Mesenchymal stem cell (in vitro differentiated cells and primary cell): ENCODE measurements around the gene IGSF21.

ENCODE experiments used
- DNase-seq: peaks from one replicate; pipeline ENCODE4 v3.0.0-alpha.2; 2013
- H2AFZ ChIP-seq: one replicate; pipeline ENCODE4 v1.6.1; 2013; ENCODE audit warnings: low read depth, mild to moderate bottlenecking, control low read depth, inconsistent platforms, low read length, moderate library complexity
- H2AK5ac ChIP-seq: 2 replicates; pipeline ENCODE4 v1.6.1; 2013; ENCODE audit warnings: low read length, moderate library complexity, mild to moderate bottlenecking, inconsistent platforms; ENCODE audit not compliant: severe bottlenecking
- H2BK120ac ChIP-seq: one replicate; pipeline ENCODE4 v1.6.1; 2013; ENCODE audit warnings: low read depth, mild to moderate bottlenecking, inconsistent platforms, low read length, moderate library complexity
- H2BK12ac ChIP-seq, 2 experiments: one replicate each; pipeline ENCODE4 v1.6.1; 2013; ENCODE audit warnings: inconsistent platforms in 2 of 2, low read length in 2 of 2, mild to moderate bottlenecking in 2 of 2, moderate library complexity in 2 of 2, control low read depth in 1 of 2
- H2BK15ac ChIP-seq: one replicate; pipeline ENCODE4 v1.6.1; 2013; ENCODE audit warnings: mild to moderate bottlenecking, low read depth, inconsistent platforms; ENCODE audit not compliant: poor library complexity, severe bottlenecking
- H2BK5ac ChIP-seq: 2 replicates; pipeline ENCODE4 v1.6.1; 2013; ENCODE audit warnings: low read depth, mild to moderate bottlenecking, low read length, control low read depth, inconsistent platforms; ENCODE audit not compliant: poor library complexity, severe bottlenecking
- H3K14ac ChIP-seq, 2 experiments: one replicate each; pipeline ENCODE4 v1.6.1; 2013; ENCODE audit warnings: inconsistent platforms in 2 of 2, low read length in 2 of 2, control low read depth in 1 of 2, mild to moderate bottlenecking in 1 of 2, moderate library complexity in 1 of 2
- H3K18ac ChIP-seq, 2 experiments: one replicate each; pipeline ENCODE4 v1.6.1; 2013; ENCODE audit warnings: inconsistent platforms in 2 of 2, low read length in 2 of 2, control low read depth in 1 of 2, low read depth in 1 of 2, mild to moderate bottlenecking in 1 of 2
- H3K23ac ChIP-seq, 2 experiments: one replicate each; pipeline ENCODE4 v1.6.1; 2013; ENCODE audit warnings: inconsistent platforms in 2 of 2, low read length in 2 of 2, mild to moderate bottlenecking in 2 of 2, moderate library complexity in 2 of 2, control low read depth in 1 of 2
- H3K27ac ChIP-seq: 2 replicates; pipeline ENCODE4 v1.5.1; 2013; ENCODE audit warnings: mild to moderate bottlenecking, moderate library complexity, low read length, control low read depth, inconsistent platforms; ENCODE audit not compliant: poor library complexity, severe bottlenecking
- H3K27me3 ChIP-seq, 2 experiments: 2 replicates each; pipeline versions ENCODE4 v1.6.1 to v1.7.0; 2013; ENCODE audit warnings: low read length in 2 of 2, mild to moderate bottlenecking in 2 of 2, moderate library complexity in 2 of 2, control low read depth in 1 of 2, inconsistent platforms in 1 of 2; ENCODE audit not compliant: control insufficient read depth in 1 of 2, insufficient read depth in 1 of 2
- H3K36me3 ChIP-seq, 2 experiments: 2 replicates each; pipeline versions ENCODE4 v1.6.1 to v1.7.0; 2013; ENCODE audit warnings: low read length in 2 of 2, control low read depth in 1 of 2, inconsistent platforms in 1 of 2, low read depth in 1 of 2, mild to moderate bottlenecking in 1 of 2; ENCODE audit not compliant: insufficient read depth in 2 of 2, control insufficient read depth in 1 of 2
- H3K4ac ChIP-seq, 2 experiments: one replicate each; pipeline ENCODE4 v1.6.1; 2013; ENCODE audit warnings: inconsistent platforms in 2 of 2, low read length in 2 of 2, mild to moderate bottlenecking in 2 of 2, moderate library complexity in 2 of 2, control low read depth in 1 of 2, low read depth in 1 of 2
- H3K4me1 ChIP-seq: 2 replicates; pipeline ENCODE4 v1.6.1; 2013; ENCODE audit warnings: low read depth, low read length, control low read depth; ENCODE audit not compliant: control insufficient read depth, insufficient read depth
- H3K4me2 ChIP-seq: 2 replicates; pipeline ENCODE4 v1.6.1; 2013; ENCODE audit warnings: low read length, mild to moderate bottlenecking, inconsistent platforms; ENCODE audit not compliant: poor library complexity, severe bottlenecking
- H3K4me3 ChIP-seq, 2 experiments: 2 replicates each; pipeline versions ENCODE4 v1.5.1 to v1.7.0; 2013; ENCODE audit warnings: low read length in 2 of 2, mild to moderate bottlenecking in 2 of 2, control low read depth in 1 of 2, low read depth in 1 of 2; ENCODE audit not compliant: insufficient read depth in 1 of 2
- H3K79me1 ChIP-seq: replicated peaks from 2 replicates; pipeline ENCODE4 v1.6.1; 2013; ENCODE audit warnings: mild to moderate bottlenecking, control low read depth, low read length, inconsistent platforms; ENCODE audit not compliant: poor library complexity, severe bottlenecking
- H3K9ac ChIP-seq: 2 replicates; pipeline ENCODE4 v1.7.0; 2013; ENCODE audit warnings: mild to moderate bottlenecking, low read length, moderate library complexity
- H3K9me3 ChIP-seq: 2 replicates; pipeline ENCODE4 v1.7.0; 2013; ENCODE audit warnings: mild to moderate bottlenecking, low read length; ENCODE audit not compliant: control insufficient read depth
- H4K8ac ChIP-seq: one replicate; pipeline ENCODE4 v1.6.1; 2013; ENCODE audit warnings: inconsistent platforms, mild to moderate bottlenecking, low read length, moderate library complexity
- H4K91ac ChIP-seq: one replicate; pipeline ENCODE4 v1.6.1; 2013; ENCODE audit warnings: mild to moderate bottlenecking, low read length, inconsistent platforms
- WGBS: methylation state at CpG from one replicate; pipeline ENCODE4 v1.1.7; 2013; ENCODE audit warnings: mixed read lengths; 5-methylcytosine and 5-hydroxymethylcytosine counted together

Gene IGSF21

DNA sequence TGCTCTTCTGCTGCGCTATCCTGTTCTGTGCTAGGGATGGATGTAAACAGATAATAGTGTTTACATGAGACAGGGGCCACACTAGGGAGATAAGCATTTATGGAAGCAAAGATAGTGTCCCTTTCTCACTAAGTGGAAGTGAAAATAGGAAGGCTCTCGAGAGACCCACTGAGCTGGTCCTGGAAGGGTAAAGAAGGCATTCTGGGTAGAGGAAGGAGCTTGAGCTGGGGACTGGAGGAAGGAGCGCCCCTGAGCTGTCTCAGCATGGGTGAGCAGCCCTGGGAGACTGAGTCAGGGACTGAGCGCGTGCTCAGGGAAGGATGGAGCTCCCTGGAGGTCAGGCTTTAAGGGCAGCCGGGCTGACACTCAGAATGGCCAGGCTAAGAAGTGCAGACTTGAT, 93.3 kb downstream of the IGSF21 start:
- no peak overlapping the region for H3K27ac ChIP-seq
- H3K9ac ChIP-seq: no peak overlapping the region
- H3K27me3 ChIP-seq: peaks cover 0 to 94% of the 10 kb centered on the region in 2 experiments
- no peak overlapping the region for H3K18ac ChIP-seq
- H3K79me1 ChIP-seq: no peaks in the 10 kb centered on the region
- no peak overlapping the region for H2BK12ac ChIP-seq
- H4K8ac ChIP-seq: no peak overlapping the region
- no peak overlapping the region for H2AFZ ChIP-seq
- no peak overlapping the region for H3K14ac ChIP-seq
- no peak overlapping the region for H2BK15ac ChIP-seq
- H3K9me3 ChIP-seq: no peaks in the 10 kb centered on the region
- no peak overlapping the region for H3K4me3 ChIP-seq
- H3K4ac ChIP-seq: no peak overlapping the region
- H3K23ac ChIP-seq: no peak overlapping the region
- no peak overlapping the region for H4K91ac ChIP-seq
- no peak overlapping the region for H2BK5ac ChIP-seq
- no peak overlapping the region for H3K4me2 ChIP-seq
- H3K4me1 ChIP-seq: peaks cover 1% of the 10 kb centered on the region
- no peaks in the 10 kb centered on the region for H3K36me3 ChIP-seq
- no peak overlapping the region for H2AK5ac ChIP-seq
- 65% methylated on average over 6 of the region's 6 CpGs for WGBS
- DNase-seq: no peak
- no peak overlapping the region for H2BK120ac ChIP-seq

GRCh38 chr1:18201997-18202719, 94.6 kb downstream of the IGSF21 start:
- no peak overlapping the region for H3K4me3 ChIP-seq
- no peak overlapping the region for H3K23ac ChIP-seq
- 40% methylated on average over 3 of the region's 4 CpGs for WGBS
- H3K4ac ChIP-seq: no peak overlapping the region
- no peak overlapping the region for H3K4me2 ChIP-seq
- no peak overlapping the region for H2BK5ac ChIP-seq
- no peak overlapping the region for H4K8ac ChIP-seq
- H3K18ac ChIP-seq: no peak overlapping the region
- H3K4me1 ChIP-seq: peaks cover 1% of the 10 kb centered on the region
- no peak overlapping the region for H4K91ac ChIP-seq
- no peaks in the 10 kb centered on the region for H3K36me3 ChIP-seq
- H2BK15ac ChIP-seq: no peak overlapping the region
- H3K9me3 ChIP-seq: peaks cover 8% of the 10 kb centered on the region
- no peak overlapping the region for H2AFZ ChIP-seq
- H3K9ac ChIP-seq: no peak overlapping the region
- no peak overlapping the region for H3K27ac ChIP-seq
- H3K79me1 ChIP-seq: no peaks in the 10 kb centered on the region
- DNase-seq: no peak
- H3K14ac ChIP-seq: no peak overlapping the region
- no peak overlapping the region for H2AK5ac ChIP-seq
- H2BK120ac ChIP-seq: no peak overlapping the region
- H3K27me3 ChIP-seq: peaks cover 0 to 86% of the 10 kb centered on the region in 2 experiments
- H2BK12ac ChIP-seq: no peak overlapping the region

DNA sequence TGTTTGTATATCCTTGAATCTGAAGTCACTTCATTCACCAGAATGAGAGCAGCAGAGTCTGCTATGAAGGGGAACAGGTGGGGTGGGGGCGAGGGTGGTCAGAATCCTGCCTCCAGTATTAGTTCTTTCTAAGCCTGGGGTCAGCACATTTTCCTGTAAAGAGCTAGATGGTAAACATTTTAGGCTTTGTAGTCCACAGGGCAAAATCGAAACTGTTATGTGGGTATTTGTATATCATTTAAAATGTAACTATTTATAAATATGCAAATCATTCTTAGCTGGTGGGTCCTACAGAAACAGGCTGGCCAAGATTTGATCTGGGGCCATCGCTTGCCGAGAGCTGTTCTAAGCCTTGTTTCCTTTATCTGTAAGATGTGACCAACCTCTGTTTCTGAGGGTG, 96.0 kb downstream of the IGSF21 start:
- H3K79me1 ChIP-seq: no peaks in the 10 kb centered on the region
- H3K23ac ChIP-seq: no peak overlapping the region
- H2BK5ac ChIP-seq: no peak overlapping the region
- no peak overlapping the region for H3K4me2 ChIP-seq
- peaks cover 0 to 81% of the 10 kb centered on the region in 2 experiments for H3K27me3 ChIP-seq
- no peaks in the 10 kb centered on the region for H3K36me3 ChIP-seq
- no peak overlapping the region for H4K91ac ChIP-seq
- H3K14ac ChIP-seq: no peak overlapping the region
- no peak overlapping the region for H2AK5ac ChIP-seq
- no peak for DNase-seq
- H3K4me1 ChIP-seq: peaks cover 1% of the 10 kb centered on the region
- H3K9me3 ChIP-seq: peaks cover 9% of the 10 kb centered on the region
- no peak overlapping the region for H3K4me3 ChIP-seq
- no peak overlapping the region for H4K8ac ChIP-seq
- no peak overlapping the region for H2BK120ac ChIP-seq
- H2BK12ac ChIP-seq: no peak overlapping the region
- H2AFZ ChIP-seq: no peak overlapping the region
- no peak overlapping the region for H3K9ac ChIP-seq
- H3K4ac ChIP-seq: no peak overlapping the region
- 70% methylated on average over 3 of the region's 4 CpGs for WGBS
- no peak overlapping the region for H3K27ac ChIP-seq
- H3K18ac ChIP-seq: no peak overlapping the region
- H2BK15ac ChIP-seq: no peak overlapping the region

- no peak overlapping the region for H2BK15ac ChIP-seq
- H3K4me2 ChIP-seq: no peak overlapping the region
- peaks cover 1% of the 10 kb centered on the region for H3K4me1 ChIP-seq
- H3K27ac ChIP-seq: no peak overlapping the region
- peaks cover 0 to 72% of the 10 kb centered on the region in 2 experiments for H3K27me3 ChIP-seq
- H3K23ac ChIP-seq: no peak overlapping the region
- no peaks in the 10 kb centered on the region for H3K79me1 ChIP-seq
- no peak for DNase-seq
- H3K4me3 ChIP-seq: no peak overlapping the region
- H2BK12ac ChIP-seq: no peak overlapping the region
- H3K18ac ChIP-seq: no peak overlapping the region
- no peak overlapping the region for H2AK5ac ChIP-seq
- no peak overlapping the region for H4K8ac ChIP-seq
- 68% methylated on average over 1 of the region's 1 CpG for WGBS
- no peak overlapping the region for H3K9ac ChIP-seq
- H3K9me3 ChIP-seq: peaks cover 9% of the 10 kb centered on the region
- no peak overlapping the region for H2BK5ac ChIP-seq
- no peak overlapping the region for H4K91ac ChIP-seq
- no peak overlapping the region for H3K4ac ChIP-seq
- H2AFZ ChIP-seq: no peak overlapping the region
- H3K14ac ChIP-seq: no peak overlapping the region
- H3K36me3 ChIP-seq: no peaks in the 10 kb centered on the region
- H2BK120ac ChIP-seq: no peak overlapping the region
These were observed 97.0 kb downstream of the IGSF21 start for GRCh38 chr1:18204575-18204974.
